ENCODE results near the gene GRAMD2B.

- TF ChIP-seq POLR2A (IDR thresholded peaks at IDR 0.05; ENCODE audit: low read length) (no peak), GATA1 (IDR thresholded peaks at IDR 0.05; ENCODE audit: low read depth, low read length) (no peak)
These were observed 120.5 kb downstream of the GRAMD2B start for GRCh38 chr5:126543660-126544059.
